Measurements from ENCODE around the gene ZG16B.

- TF ChIP-seq POLR2AphosphoS5 (IDR thresholded peaks at IDR 0.05; ENCODE audit: low read depth, low read length) (no peak), POLR2A (IDR thresholded peaks at IDR 0.05; ENCODE audit: low read depth, low read length) (no peak)
Observed at GRCh38 chr16:2816751-2817339, 13.3 kb upstream of the ZG16B start, which contains the start of gene PRSS21.

Data from GM12891 (cell line).